B cell (primary cell): ENCODE data around the gene ACOXL. TPM values are rescaled to one million over a fixed set of nuclear protein-coding genes. Genes with fewer than 3 reads are reported as not detected.

ENCODE experiments used
- ATAC-seq: fragments of 200-7000 bp; cut with Tn5 transposase; one replicate; pipeline ENCODE4 v1.10.0; 2021; ENCODE audit warnings: low read depth, mild to moderate bottlenecking, moderate number of reproducible peaks, moderate library complexity
- CTCF ChIA-PET: fragments of 350-600 bp; sonication (Branson Sonifier 250); formaldehyde crosslinking; loops from one replicate; lab custom pipeline; 2021; ENCODE audit warnings: antibody characterized with exemption, inconsistent platforms; lab: Charles Lee
- POLR2A ChIA-PET: fragments of 350-600 bp; sonication (Branson Sonifier 250); formaldehyde crosslinking; loops from one replicate; lab custom pipeline; 2021; ENCODE audit warnings: antibody characterized with exemption; lab: Charles Lee
- DNase-seq: peaks from one replicate; pipeline ENCODE4 v3.0.0; 2013
- H2AFZ ChIP-seq: 2 replicates; pipeline ENCODE4 v1.6.1; 2012; ENCODE audit warnings: mild to moderate bottlenecking, low read depth, low read length; ENCODE audit not compliant: insufficient read depth, poor library complexity, severe bottlenecking
- H3K27ac ChIP-seq, 2 donors: 1 replicate in 1 of 2; 2 replicates in 1 of 2; pipeline ENCODE4 v1.5.1; 2012 to 2013; ENCODE audit warnings: low read length in 2 of 2, mild to moderate bottlenecking in 2 of 2, moderate library complexity in 1 of 2
- H3K27me3 ChIP-seq, 4 experiments: fragments of 200-600 bp in 1 of 4; sonication (generic) in 1 of 4; replicated peaks in 1 of 4; 1 replicate in 2 of 4; 2 replicates in 2 of 4; pipeline versions ENCODE4 v1.6.1 to v1.7.0; 2013 to 2016; ENCODE audit warnings: low read length in 3 of 4, mild to moderate bottlenecking in 2 of 4, mixed read lengths in 1 of 4, moderate library complexity in 1 of 4; ENCODE audit not compliant: insufficient read depth in 4 of 4, control insufficient read depth in 3 of 4; ENCODE audit errors: control extremely low read depth in 1 of 4
- H3K36me3 ChIP-seq, 2 experiments: replicated peaks in 1 of 2; 1 replicate in 1 of 2; 2 replicates in 1 of 2; pipeline versions ENCODE4 v1.6.1 to v1.7.1; 2013; ENCODE audit warnings: low read length in 1 of 2; ENCODE audit not compliant: insufficient read depth in 2 of 2, control insufficient read depth in 1 of 2; ENCODE audit errors: control extremely low read depth in 1 of 2, extremely low read depth in 1 of 2
- H3K4me1 ChIP-seq, 2 donors: fragments of 200-600 bp in 1 of 2; sonication (generic) in 1 of 2; 1 replicate in 1 of 2; 2 replicates in 1 of 2; pipeline versions ENCODE4 v1.5.1 to v1.6.1; 2013 to 2017; ENCODE audit warnings: low read length in 2 of 2; ENCODE audit not compliant: control insufficient read depth in 2 of 2, insufficient read depth in 2 of 2
- H3K4me2 ChIP-seq: replicated peaks from 2 replicates; pipeline ENCODE3; 2012; ENCODE audit warnings: mild to moderate bottlenecking, low read depth, low read length; ENCODE audit not compliant: poor library complexity, severe bottlenecking
- H3K4me3 ChIP-seq, 5 experiments: fragments of 200-600 bp in 1 of 5; sonication (generic) in 1 of 5; 1 replicate in 3 of 5; 2 replicates in 2 of 5; pipeline versions ENCODE4 v1.5.1 to v1.7.0; 2011 to 2016; ENCODE audit warnings: low read length in 4 of 5, mild to moderate bottlenecking in 4 of 5, low read depth in 2 of 5, control low read depth in 1 of 5, moderate library complexity in 1 of 5; ENCODE audit not compliant: insufficient read depth in 1 of 5; ENCODE audit errors: control extremely low read depth in 1 of 5, extremely low read depth in 1 of 5
- H3K79me2 ChIP-seq: fragments of 200-600 bp; sonication (generic); one replicate; pipeline ENCODE4 v1.6.0; 2016; ENCODE audit warnings: low read length; ENCODE audit not compliant: control insufficient read depth, insufficient read depth
- H3K9ac ChIP-seq: fragments of 200-600 bp; sonication (generic); 2 replicates; pipeline ENCODE4 v1.6.1; 2017; ENCODE audit warnings: mild to moderate bottlenecking, low read length, moderate library complexity
- H3K9me3 ChIP-seq, 3 donors: one replicate each; pipeline versions ENCODE4 v1.6.1 to v1.7.1; 2013; ENCODE audit warnings: low read length in 2 of 3; ENCODE audit not compliant: control insufficient read depth in 2 of 3, insufficient read depth in 1 of 3; ENCODE audit errors: control extremely low read depth in 1 of 3
- H4K20me1 ChIP-seq: 2 replicates; pipeline ENCODE4 v1.6.0; 2012; ENCODE audit warnings: mild to moderate bottlenecking, low read length; ENCODE audit not compliant: insufficient read depth, control insufficient read depth, poor library complexity, severe bottlenecking
- H3K27ac Mint-ChIP-seq: one replicate; pipeline ENCODE4 v1.8.0; 2021; ENCODE audit warnings: mixed read lengths
- H3K27me3 Mint-ChIP-seq: one replicate; pipeline ENCODE4 v1.8.0; 2021; ENCODE audit warnings: mixed read lengths
- H3K4me1 Mint-ChIP-seq: one replicate; pipeline ENCODE4 v1.8.0; 2021; ENCODE audit warnings: mixed read lengths
- H3K4me3 Mint-ChIP-seq: one replicate; pipeline ENCODE4 v1.8.0; 2021; ENCODE audit warnings: mixed read lengths
- H3K9me3 Mint-ChIP-seq: one replicate; pipeline ENCODE4 v1.8.0; 2022; ENCODE audit warnings: mixed read lengths; ENCODE audit not compliant: insufficient read depth
- CTCF ChIP-seq: fragments of 200-600 bp; IDR thresholded peaks from one replicate; pipeline ENCODE4 v1.8.0; 2022; ENCODE audit warnings: antibody characterized with exemption, mild to moderate bottlenecking
- EZH2 ChIP-seq: IDR thresholded peaks from 2 replicates; pipeline ENCODE4 v1.6.1; 2012; ENCODE audit warnings: borderline replicate concordance, low read depth, mild to moderate bottlenecking, moderate library complexity, low read length; ENCODE audit not compliant: insufficient read depth, poor library complexity, severe bottlenecking
- WGBS: methylation state at CpG from one replicate; pipeline ENCODE4 v1.1.5; 2013; ENCODE audit warnings: missing lambda C conversion rate; ENCODE audit not compliant: insufficient coverage; 5-methylcytosine and 5-hydroxymethylcytosine counted together
- intact Hi-C: fragments of 100-400 bp; cut with micrococcal nuclease; formaldehyde crosslinking; loops from one replicate; pipeline ENCODE4 v1.10.0; 2022
- polyA plus RNA-seq: library from polyadenylated mRNA; depleted of rRNA; stranded (reverse); fragments of >200 nt; gene quantifications from 2 replicates; pipeline ENCODE4 v1.2.3, GENCODE V29; 2012
- total RNA-seq, 2 donors: library from RNA; stranded (reverse); fragments of 120-200 nt in 1 of 2; gene quantifications; 1 replicate in 1 of 2; 2 replicates in 1 of 2; pipeline versions ENCODE4 v1.2.3 to v1.2.4, GENCODE V29; 2013 to 2022

The ACOXL gene
- total and polyA plus RNA-seq, 2 donors (not counting 1 experiment from before 2014, with no cell fraction given), result 0.06 TPM; not detected in 1

GRCh38 chr2:111117598-111118480 is 385.5 kb downstream of the ACOXL start:
- Histone ChIP-seq H3K4me3 (peak overlapping the region; percentile 35 to 88 (median 68)), H3K79me2 (peaks cover 2% of the 10 kb centered on the region), H3K4me1 (peaks cover 31 to 42% of the 10 kb centered on the region in 2 donors), H3K27ac (no peak overlapping the region), H3K36me3 (no peaks in the 10 kb centered on the region), H3K27me3 (peaks cover 0 to 54% (median 24%) of the 10 kb centered on the region in 4 experiments), H4K20me1 (peaks cover 17% of the 10 kb centered on the region), H3K9ac (peak overlapping the region; percentile 92), H2AFZ (peak overlapping the region; percentile 83), H3K9me3 (peaks cover 0 to 20% (median 0%) of the 10 kb centered on the region in 3 donors), H3K4me2 (peak overlapping the region; percentile 99)
- no peak for ATAC-seq
- peak overlapping the region; percentile 91 for H3K27ac Mint-ChIP-seq
- TF ChIP-seq CTCF, result no peak
- peak; percentile 85 for TF ChIP-seq EZH2
- peaks cover 41% of the 10 kb centered on the region for H3K27me3 Mint-ChIP-seq
- H3K4me1 Mint-ChIP-seq, result peaks cover 28% of the 10 kb centered on the region
- H3K9me3 Mint-ChIP-seq, result no peaks in the 10 kb centered on the region
- CTCF ChIA-PET, result interaction anchor here (0.6 to 2.5 kb wide), 11 partner anchors 16 to 589 kb away, joined by 3 to 15 read pairs (median 3); no protein-coding TSS in a partner anchor
- peak overlapping the region; percentile 93 for H3K4me3 Mint-ChIP-seq
- POLR2A ChIA-PET, result interaction anchor here (1.0 kb wide), 1 partner anchor 38 kb away, joined by 3 read pairs; no protein-coding TSS in a partner anchor
- intact Hi-C loops, result loop anchor here (1.0 to 5.0 kb wide), 5 partner anchors 61 to 584 kb away; partner anchors contain the start of gene BUB1
- WGBS, result 2% methylated on average over 53 of the region's 64 CpGs
- peak; percentile 69 for DNase-seq
